Fibroblast of skin of abdomen (primary cell): ENCODE data around the gene TMC1.

ENCODE experiments used
- DNase-seq: peaks from one replicate; pipeline ENCODE4 v3.0.0-alpha.2; 2013

TMC1 gene

DNA sequence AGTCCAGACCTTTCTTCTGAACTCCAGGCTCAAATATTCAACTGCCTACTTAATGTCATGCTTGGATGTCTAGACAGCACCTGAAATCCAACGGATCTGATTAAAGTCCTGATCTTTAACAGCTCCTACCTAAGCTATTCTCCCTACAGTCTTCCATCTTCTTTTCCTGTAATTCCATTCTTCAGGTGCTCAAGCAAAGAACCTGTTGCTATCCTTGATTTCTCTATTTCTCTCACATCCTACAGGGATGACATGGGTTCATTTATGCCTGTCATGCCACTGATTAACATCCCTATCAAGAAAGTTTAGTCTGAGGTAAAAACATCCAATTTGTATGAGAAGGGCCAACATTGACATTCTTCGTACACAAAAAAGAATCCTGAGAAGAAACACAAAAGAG lies 163.2 kb downstream of the TMC1 start:
- no peak for DNase-seq

DNA sequence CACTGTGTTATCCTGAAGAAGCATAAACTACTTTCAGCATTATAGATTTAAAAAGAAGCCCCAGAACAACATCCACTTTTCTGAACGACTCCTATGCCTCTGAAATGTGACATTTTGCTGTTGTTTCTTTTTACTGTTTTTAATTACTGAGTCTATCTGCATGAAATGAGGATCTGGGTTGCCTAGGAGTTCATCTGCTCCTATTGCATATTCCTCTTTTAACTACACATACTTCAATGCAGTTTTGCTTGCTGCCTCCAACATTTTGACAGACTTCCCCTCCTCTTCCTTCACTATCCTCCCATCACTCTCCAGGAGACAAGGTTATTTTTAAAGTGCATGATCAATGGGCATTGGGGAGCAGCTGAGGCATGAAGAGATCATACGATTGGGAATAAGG lies 164.5 kb downstream of the TMC1 start:
- no peak for DNase-seq

GRCh38 chr9:72687331-72687730 lies 165.9 kb downstream of the TMC1 start:
- no peak for DNase-seq

GRCh38 chr9:72691671-72692070 lies 170.3 kb downstream of the TMC1 start:
- DNase-seq = no peak

- no peak for DNase-seq
These were observed 174.0 kb downstream of the TMC1 start for GRCh38 chr9:72695365-72695764.

DNA sequence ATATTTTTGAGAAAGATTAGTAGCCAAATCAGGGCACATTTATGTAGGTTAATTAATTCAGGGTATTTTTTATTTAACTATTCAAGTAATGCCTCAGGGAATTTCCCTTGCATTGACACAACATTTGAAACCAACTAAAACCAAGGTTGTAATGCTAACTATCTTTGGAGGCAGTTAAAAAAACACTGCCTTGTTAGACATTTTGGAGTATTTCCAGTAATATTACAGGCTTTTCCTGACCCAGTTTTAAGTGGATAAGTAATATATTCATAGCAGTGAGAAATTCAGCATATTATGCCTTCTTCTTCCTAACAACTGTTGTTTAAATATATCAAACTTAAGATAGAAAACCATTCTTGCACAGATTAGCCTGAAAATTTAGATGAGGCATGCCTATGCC lies 175.1 kb downstream of the TMC1 start:
- DNase-seq = no peak

GRCh38 chr9:72701510-72701909 lies 180.1 kb downstream of the TMC1 start:
- no peak for DNase-seq

GRCh38 chr9:72703574-72703973 lies 182.2 kb downstream of the TMC1 start:
- peak; percentile 26 for DNase-seq

DNA sequence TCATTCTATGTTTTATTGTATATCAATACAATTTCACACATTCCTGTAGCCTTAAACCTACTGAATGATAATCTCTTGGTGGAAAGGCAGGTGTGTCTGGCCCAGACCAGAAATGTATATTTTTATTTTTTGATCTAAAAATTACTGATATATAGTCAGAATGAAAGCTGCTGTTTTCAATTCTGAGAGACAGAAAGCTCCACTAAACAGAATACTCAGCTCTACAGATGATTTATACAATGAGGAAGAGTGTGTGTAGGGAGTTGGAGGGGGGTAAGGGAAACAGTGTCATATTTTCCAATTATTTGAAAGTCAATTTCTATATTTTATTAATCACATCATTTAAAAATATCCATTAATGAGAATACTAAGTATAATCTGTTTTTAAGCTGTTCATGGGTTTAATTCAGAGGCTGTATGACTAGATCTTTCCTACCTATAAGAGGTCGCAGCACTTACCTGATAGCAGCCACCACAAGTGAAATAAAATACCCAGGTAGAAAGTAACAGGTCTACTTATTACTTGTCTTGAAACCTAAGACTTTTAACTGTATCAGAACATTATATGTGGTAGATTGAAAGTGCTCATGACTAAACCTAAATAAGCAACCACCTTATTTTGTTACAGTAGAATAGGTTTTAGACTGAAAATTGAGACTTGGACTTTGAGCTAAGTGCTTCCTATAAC lies 183.4 kb downstream of the TMC1 start:
- no peak for DNase-seq

GRCh38 chr9:72718503-72718902 lies 197.1 kb downstream of the TMC1 start:
- no peak for DNase-seq

DNA sequence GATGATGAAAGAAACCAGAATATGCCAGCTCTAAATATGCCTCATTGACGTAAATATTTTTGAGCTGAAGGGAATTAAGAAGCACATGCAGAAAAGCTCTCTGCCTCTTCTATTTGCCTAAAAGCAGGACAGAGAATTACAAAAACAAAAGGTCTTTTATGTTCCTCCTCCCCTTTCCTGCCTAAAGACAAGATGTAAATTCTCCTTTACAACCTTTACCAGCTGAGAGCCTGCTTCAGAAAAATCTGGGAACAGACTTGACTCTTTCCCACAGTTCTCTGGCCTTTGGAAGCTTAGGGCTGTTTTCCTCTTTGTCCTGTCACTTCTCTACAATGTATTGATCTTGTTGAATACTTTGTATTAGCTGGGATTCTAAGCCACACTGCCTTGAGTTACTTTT lies 199.7 kb downstream of the TMC1 start:
- no peak for DNase-seq

DNA sequence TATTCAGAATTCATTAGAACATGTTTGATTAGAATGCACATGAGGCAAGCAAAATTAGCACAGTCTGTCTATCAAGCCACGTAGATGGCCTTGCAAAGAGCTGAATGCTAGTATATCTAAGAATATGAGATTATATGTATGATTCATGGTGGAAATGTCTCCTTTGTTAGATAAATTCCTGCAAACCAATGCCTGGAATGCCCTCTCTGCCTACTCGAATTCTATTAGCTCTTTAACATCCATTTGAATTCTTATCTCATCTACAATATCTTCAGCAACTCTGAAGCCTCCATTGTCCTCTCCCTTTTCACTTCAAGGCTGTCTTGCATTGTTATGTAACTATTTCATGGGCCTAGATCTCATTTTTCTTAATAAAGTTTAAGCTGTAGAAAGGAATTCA lies 205.5 kb downstream of the TMC1 start:
- DNase-seq = no peak

- DNase-seq = no peak
These were observed 206.8 kb downstream of the TMC1 start for GRCh38 chr9:72728031-72728770.

- DNase-seq = peak; percentile 10
These were observed 212.5 kb downstream of the TMC1 start for GRCh38 chr9:72733895-72734294.

- DNase-seq = no peak
These were observed 213.2 kb downstream of the TMC1 start for GRCh38 chr9:72734631-72735030.

DNA sequence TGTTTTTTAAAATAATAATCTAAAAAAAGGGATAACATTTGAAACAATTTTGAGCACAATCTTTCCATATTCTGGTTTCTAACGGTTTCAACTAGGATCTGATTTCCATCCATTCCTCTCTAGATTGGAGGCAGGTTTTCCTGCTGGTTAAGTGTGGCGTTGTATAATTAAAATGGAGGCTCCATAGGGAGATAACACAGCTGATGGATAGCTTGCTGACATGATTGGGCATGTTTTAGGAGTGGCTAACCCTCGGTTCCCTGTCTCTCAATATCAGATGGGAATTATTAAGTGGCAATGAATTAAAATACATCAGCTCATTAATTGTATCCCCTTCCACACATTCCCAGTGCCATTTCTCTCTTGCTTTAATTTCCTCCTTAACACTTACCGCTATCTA lies 222.4 kb downstream of the TMC1 start:
- no peak for DNase-seq

GRCh38 chr9:72749276-72749675 lies 227.9 kb downstream of the TMC1 start:
- DNase-seq = no peak

DNA sequence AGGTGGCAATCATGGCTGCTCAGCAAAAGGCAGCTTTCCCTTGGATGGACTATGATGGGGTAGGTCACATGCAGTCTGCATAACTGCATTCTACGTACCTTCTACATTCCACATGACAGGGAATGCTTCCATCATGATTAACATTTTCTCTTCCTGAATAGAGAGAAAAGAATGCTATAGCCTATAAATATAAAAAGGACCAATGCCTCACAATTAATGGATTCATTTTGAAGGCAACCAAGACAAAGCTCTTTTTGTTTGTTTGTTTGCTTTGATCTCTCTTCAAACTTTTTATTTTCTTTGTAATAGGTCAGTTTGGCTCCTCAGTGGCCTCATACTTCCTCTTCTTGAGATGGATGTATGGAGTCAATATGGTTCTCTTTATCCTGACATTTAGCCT lies 230.1 kb downstream of the TMC1 start:
- peak; percentile 14 for DNase-seq

- DNase-seq = peak; percentile 32
These were observed 232.0 kb downstream of the TMC1 start for GRCh38 chr9:72753266-72753893.

DNA sequence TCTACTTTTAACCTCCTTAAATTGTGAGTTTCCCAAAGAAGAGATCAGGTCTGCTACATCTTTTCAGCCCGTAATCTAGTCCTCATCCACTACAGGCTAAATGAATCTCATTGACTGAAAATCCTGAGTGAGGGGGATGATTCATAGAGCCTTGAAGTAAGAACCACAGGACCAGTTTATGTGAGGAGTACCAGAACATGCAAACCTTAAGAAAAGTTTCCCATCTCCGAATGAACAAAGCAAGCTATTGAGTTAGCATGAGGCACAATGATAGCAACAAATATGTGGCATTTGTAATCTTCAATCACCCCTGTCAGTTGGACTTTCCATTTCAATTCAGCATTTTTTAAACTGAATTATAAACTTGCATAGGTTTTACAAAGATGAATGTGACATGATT lies 234.4 kb downstream of the TMC1 start:
- no peak for DNase-seq

DNA sequence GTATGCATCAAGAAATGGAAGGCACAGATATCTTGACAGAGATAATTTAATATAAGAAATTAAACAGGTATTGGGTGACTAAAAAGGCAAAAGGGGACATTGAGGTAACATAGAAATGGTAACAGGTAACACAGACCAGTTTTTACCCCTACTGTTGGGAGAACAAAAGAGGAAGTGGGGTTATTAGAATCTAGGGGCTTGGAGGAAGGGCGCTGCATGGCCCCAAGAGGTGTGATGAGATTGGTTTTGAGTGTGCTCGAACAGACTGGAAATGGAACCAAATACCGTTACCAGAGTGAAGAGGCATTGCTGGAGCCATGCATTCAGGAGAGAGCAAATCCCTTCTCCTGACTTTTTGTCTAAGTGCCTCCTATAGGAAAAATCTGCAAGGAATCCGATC lies 237.5 kb downstream of the TMC1 start:
- DNase-seq = no peak

- no peak for DNase-seq
These were observed 241.6 kb downstream of the TMC1 start for GRCh38 chr9:72763022-72763421.

GRCh38 chr9:72769546-72769945 lies 248.1 kb downstream of the TMC1 start:
- DNase-seq = no peak

GRCh38 chr9:72772661-72773060 lies 251.3 kb downstream of the TMC1 start:
- peak; percentile 25 for DNase-seq
